DOHH2 (cell line): ENCODE data around the gene MACROD1.

Experiments used
- EZH2phosphoT487 ChIP-seq: fragments of 200-600 bp; sonication (generic); IDR thresholded peaks from 2 replicates; pipeline ENCODE4 v1.6.1; 2017; ENCODE audit warnings: borderline replicate concordance, mild to moderate bottlenecking, antibody characterized with exemption, low read length, moderate library complexity, mixed read lengths
- TF ChIP-seq, protein P1 (sequence below): fragments of 200-600 bp; sonication (generic); IDR thresholded peaks from one replicate; pipeline ENCODE4 v1.5.1; 2014; ENCODE audit warnings: antibody characterized with exemption, mild to moderate bottlenecking, low read depth, low read length; ENCODE audit not compliant: poor library complexity, severe bottlenecking

DNA sequence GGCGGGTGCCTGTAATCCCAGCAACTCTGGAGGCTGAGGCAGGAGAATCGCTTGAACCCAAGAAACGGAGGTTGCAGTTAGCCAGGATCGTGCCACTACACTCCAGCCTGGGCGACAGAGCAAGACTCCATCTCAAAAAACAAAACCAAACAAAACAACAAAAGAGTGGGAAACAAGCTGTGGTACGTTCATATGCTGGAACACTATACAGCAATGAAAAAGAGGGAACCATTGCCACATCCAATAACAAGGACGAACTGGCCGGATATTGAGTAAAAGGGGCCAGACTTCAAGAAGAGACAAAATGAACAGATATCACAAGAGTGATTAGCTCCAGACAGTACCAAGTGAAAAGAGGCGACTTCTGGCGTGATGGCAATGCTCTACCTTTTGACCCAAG is 4.9 kb downstream of the MACROD1 start:
- TF ChIP-seq, protein P1, sequence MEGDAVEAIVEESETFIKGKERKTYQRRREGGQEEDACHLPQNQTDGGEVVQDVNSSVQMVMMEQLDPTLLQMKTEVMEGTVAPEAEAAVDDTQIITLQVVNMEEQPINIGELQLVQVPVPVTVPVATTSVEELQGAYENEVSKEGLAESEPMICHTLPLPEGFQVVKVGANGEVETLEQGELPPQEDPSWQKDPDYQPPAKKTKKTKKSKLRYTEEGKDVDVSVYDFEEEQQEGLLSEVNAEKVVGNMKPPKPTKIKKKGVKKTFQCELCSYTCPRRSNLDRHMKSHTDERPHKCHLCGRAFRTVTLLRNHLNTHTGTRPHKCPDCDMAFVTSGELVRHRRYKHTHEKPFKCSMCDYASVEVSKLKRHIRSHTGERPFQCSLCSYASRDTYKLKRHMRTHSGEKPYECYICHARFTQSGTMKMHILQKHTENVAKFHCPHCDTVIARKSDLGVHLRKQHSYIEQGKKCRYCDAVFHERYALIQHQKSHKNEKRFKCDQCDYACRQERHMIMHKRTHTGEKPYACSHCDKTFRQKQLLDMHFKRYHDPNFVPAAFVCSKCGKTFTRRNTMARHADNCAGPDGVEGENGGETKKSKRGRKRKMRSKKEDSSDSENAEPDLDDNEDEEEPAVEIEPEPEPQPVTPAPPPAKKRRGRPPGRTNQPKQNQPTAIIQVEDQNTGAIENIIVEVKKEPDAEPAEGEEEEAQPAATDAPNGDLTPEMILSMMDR: no peak
- TF ChIP-seq EZH2phosphoT487: no peak
